GM19455 (cell line): Measurements from ENCODE around the gene ETV5.
A peak's percentile ranks its signal among the peaks of the same experiment; 100 is the strongest.

Source experiments
- ATAC-seq: cut with Tn5 transposase; IDR thresholded peaks from one replicate; pipeline ENCODE4 v1.9.1; 2021; ENCODE audit not compliant: unreplicated experiment

Gene ETV5

GRCh38 chr3:186108941-186109865, at the start of gene ETV5:
Gene ETV5, minus strand, starts transcription at chr3:186109089. Its CDS starts 3,221 bp downstream, at chr3:186105868.
- peak; percentile 98 for ATAC-seq

GRCh38 chr3:186154641-186155040, 45.8 kb upstream of the ETV5 start:
- no peak for ATAC-seq

GRCh38 chr3:186152889-186153292, 44.0 kb upstream of the ETV5 start:
- peak; percentile 81 for ATAC-seq

GRCh38 chr3:186152361-186152798, 43.5 kb upstream of the ETV5 start:
- ATAC-seq = peak; percentile 19

DNA sequence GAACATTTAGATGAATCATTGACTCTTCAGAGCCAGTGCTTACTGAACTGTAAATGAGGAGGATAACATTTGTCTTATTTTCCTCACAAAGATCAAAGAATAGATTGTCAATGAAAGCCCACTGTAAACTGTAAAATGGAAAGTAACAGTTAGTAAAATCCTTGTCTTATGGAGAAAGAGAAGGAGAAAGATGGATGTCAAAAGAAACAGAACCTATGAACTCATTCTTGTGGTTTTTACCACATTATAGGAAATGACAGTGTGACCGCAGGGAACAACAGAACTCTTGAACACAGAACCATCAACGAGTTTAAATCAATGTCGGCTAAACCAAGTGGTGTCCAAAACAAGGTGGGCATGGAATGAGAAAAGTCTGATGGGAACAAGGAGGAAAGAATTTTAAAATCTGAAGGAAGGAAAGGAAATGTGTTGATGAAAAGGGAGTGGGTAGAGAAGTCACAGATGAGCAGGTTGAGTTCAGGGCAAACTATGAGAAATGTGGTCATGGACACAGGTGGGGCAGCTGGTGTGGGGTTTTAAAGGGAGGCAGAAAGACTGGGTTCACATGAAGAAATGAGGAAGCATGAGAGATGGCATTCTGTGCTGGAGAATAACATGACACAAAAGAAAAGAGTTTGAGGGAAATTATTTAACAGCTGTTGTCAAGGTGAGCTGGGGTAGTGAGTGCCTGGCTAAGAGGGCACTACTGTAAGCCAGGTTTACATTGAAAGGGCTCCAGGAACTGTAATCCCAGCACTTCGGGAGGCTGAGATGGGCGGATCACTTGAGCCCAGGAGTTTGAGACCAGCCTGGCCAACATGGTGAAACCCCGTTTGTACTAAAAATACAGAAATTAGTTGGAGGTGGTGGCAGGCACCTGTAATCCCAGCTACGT, 42.4 kb upstream of the ETV5 start:
- no peak for ATAC-seq

GRCh38 chr3:186150041-186150830, 41.3 kb upstream of the ETV5 start:
- ATAC-seq = no peak

- ATAC-seq = no peak
Measured at GRCh38 chr3:186149319-186149960, 40.6 kb upstream of the ETV5 start.

DNA sequence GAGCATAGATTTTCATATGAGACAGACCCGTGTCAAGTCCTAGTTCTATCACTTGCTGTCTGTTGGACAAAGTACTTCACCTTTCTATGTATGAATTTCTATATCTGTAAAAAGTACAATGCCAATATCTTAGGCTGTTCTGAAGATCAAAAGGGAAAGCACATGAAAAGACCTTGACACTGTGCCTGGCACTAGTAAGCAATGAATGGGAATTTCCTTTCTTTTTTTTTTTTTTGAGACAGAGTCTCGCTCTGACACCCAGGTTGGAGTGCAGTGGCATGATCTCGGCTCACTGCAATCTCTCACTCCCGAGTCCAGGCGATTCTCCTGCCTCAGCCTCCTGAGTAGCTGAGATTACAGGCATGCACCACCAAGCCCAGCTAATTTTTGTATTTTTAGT, 35.4 kb upstream of the ETV5 start:
- no peak for ATAC-seq

- no peak for ATAC-seq
Measured at GRCh38 chr3:186143250-186143649, 34.4 kb upstream of the ETV5 start.

- no peak for ATAC-seq
Measured at GRCh38 chr3:186142393-186142932, 33.6 kb upstream of the ETV5 start.

DNA sequence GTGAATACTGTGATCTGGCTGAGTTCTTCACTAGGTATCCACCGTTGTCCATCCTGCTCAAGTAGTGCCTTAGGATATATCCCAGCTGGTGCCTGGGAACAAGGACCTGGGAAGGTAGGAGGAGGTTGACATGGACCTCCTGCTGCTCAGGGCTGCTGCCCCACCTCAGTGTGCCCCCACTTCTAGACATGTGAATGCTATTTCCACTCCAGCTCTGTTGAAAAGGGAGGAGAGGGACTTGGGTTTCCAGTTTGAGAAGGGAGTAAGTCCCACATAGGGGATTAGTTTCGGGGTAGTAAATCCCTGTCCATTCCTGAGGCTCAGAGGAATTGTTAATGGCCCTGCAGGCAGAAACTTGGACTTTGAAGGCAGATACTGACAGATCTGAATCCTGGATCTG, 32.9 kb upstream of the ETV5 start:
- no peak for ATAC-seq

GRCh38 chr3:186138272-186138981, 29.5 kb upstream of the ETV5 start:
- no peak for ATAC-seq

DNA sequence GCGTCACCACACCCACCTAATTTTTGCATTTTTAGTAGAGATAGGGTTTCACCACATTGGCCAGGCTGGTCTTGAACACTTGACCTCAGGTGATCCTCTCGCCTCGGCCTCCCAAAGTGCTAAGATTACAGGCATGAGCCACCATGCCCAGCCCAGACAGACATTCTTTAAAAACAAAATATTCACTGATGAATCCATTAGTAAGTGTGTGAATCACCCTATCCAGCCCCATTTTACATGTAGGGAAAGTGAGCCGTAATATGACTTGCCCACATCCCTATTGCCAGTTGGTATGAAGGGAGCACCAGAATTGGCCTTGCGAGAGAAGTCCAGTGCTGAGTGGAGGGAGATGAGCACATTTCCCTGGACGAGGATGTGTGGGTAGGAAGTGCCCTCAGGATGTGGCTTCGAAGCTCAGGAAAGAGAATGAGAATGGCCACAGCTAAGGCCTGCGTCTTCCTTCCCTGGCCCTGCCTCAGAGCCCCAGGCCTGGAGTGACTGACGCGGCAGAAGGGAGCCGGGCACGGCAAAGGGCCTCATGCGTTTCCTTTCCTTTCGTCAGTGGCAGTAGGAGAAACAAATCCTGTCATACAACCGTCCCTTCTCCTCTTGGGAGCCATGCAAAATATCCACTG, 28.3 kb upstream of the ETV5 start:
- ATAC-seq = no peak

- ATAC-seq = no peak
Measured at GRCh38 chr3:186133980-186134379, 25.1 kb upstream of the ETV5 start.

DNA sequence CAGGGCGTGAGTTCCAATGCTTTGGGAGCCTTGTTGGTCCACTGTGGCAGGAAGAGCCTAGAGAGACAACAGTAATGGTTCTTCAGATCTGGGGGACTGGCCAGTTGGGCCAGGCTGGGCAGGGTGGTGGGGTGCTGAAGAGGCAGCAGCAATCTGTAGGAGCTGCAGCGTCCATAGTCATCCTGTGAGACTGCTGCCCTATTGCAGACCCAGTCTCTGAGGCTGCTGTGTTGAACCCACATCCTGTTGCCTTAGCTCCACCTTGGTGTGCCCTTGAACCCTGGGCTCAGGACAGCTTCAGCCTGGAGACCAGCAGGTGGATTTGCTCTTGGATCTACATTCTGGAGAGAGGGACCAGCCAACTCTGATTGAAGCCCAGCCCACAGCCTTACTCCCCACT, 23.6 kb upstream of the ETV5 start:
- no peak for ATAC-seq

- no peak for ATAC-seq
Measured at GRCh38 chr3:186129206-186129605, 20.3 kb upstream of the ETV5 start.

GRCh38 chr3:186128158-186128557, 19.3 kb upstream of the ETV5 start:
- ATAC-seq = no peak

DNA sequence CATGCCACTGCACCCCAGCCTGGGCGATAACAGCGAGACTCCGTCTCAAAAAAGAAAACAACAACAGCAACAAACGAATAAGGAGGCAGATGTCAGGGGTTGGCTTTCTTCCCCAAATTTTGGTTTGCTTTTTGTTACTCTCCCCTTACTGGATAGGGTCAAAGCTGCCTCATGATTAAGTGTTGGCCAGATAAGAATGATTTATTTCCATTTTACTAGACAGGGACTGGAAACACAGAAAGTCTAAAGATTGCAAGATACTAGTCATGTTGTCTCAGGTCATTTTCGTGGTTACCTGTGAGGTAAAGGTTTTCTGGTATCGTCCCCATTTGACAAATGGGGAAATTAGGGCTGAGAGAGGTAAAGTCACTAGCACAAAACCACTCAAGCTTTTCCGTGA, 18.6 kb upstream of the ETV5 start:
- no peak for ATAC-seq

- ATAC-seq = no peak
Measured at GRCh38 chr3:186125118-186125517, 16.2 kb upstream of the ETV5 start.
